BJ (cell line): Measurements from ENCODE around the gene DCT. TPM values are rescaled to one million over a fixed set of nuclear protein-coding genes. Genes with fewer than 3 reads are reported as not detected.
"Not testable (repeated sequence)": the region's sequence is repeated elsewhere in the genome, so short reads cannot be mapped to it uniquely, and the experiment has no call there.

ENCODE experiments used
- CTCF ChIA-PET: fragments of 350-600 bp; formaldehyde crosslinking; extraction: SDS; loops from one replicate; lab custom pipeline; 2021; ENCODE audit warnings: antibody characterized with exemption, inconsistent platforms; lab: Yijun Ruan, JAX
- POLR2A ChIA-PET: fragments of 300-600 bp; sonication (Branson Sonifier 250); formaldehyde crosslinking; extraction: SDS; loops from one replicate; lab custom pipeline; 2021; ENCODE audit warnings: antibody characterized with exemption; lab: Charles Lee
- DNase-seq: peaks from one replicate; pipeline ENCODE4 v3.0.0-alpha.2; 2011; ENCODE audit warnings: low read depth
- H3K27me3 ChIP-seq: 2 replicates; pipeline ENCODE4 v1.6.0; 2011; ENCODE audit warnings: low read length; ENCODE audit not compliant: control insufficient read depth, insufficient read depth
- H3K36me3 ChIP-seq: 2 replicates; pipeline ENCODE4 v1.5.1; 2011; ENCODE audit warnings: low read length; ENCODE audit not compliant: control insufficient read depth, insufficient read depth
- H3K4me3 ChIP-seq: 2 replicates; pipeline ENCODE4 v1.5.1; 2011; ENCODE audit warnings: low read depth, mild to moderate bottlenecking, control low read depth, low read length
- polyA plus RNA-seq: library from polyadenylated mRNA; depleted of rRNA; stranded (reverse); fragments of >200 nt; gene quantifications from 2 replicates; pipeline ENCODE4 v1.2.3, GENCODE V29; 2011
- TF ChIP-seq, protein P1 (sequence below): IDR thresholded peaks from 2 replicates; pipeline ENCODE4 v1.5.1; 2011; ENCODE audit warnings: low read depth, mild to moderate bottlenecking, control low read depth, inconsistent platforms, low read length, moderate library complexity; ENCODE audit not compliant: insufficient read depth

The DCT gene
- polyA plus RNA-seq, 1 experiment, result not detected

DNA sequence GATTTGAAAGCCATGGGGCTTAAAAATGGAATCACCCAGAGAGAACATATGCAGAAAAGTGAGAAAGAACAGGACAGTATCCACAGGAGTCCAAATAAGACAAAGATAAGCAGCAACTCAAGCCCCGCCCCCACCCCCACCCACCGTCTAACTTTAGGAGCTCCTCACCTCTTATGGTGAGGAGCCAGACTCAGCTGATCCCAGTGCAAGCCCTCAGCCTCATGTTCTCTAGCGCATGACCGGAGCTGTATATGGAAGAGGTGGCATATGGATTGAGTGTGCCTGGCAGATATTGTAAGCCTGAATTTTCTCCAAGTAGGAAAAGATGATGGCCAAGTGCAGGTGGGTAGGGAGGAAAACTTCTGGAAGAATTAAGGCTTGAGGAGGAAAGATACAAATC lies 36.4 kb upstream of the DCT start:
- ChIA-PET CTCF (no interaction called here), POLR2A (no interaction called here)
- Histone ChIP-seq H3K36me3 (no peaks in the 10 kb centered on the region), H3K27me3 (no peaks in the 10 kb centered on the region), H3K4me3 (no peak overlapping the region)
- TF ChIP-seq, protein P1, sequence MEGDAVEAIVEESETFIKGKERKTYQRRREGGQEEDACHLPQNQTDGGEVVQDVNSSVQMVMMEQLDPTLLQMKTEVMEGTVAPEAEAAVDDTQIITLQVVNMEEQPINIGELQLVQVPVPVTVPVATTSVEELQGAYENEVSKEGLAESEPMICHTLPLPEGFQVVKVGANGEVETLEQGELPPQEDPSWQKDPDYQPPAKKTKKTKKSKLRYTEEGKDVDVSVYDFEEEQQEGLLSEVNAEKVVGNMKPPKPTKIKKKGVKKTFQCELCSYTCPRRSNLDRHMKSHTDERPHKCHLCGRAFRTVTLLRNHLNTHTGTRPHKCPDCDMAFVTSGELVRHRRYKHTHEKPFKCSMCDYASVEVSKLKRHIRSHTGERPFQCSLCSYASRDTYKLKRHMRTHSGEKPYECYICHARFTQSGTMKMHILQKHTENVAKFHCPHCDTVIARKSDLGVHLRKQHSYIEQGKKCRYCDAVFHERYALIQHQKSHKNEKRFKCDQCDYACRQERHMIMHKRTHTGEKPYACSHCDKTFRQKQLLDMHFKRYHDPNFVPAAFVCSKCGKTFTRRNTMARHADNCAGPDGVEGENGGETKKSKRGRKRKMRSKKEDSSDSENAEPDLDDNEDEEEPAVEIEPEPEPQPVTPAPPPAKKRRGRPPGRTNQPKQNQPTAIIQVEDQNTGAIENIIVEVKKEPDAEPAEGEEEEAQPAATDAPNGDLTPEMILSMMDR, result no peak
- no peak for DNase-seq

DNA sequence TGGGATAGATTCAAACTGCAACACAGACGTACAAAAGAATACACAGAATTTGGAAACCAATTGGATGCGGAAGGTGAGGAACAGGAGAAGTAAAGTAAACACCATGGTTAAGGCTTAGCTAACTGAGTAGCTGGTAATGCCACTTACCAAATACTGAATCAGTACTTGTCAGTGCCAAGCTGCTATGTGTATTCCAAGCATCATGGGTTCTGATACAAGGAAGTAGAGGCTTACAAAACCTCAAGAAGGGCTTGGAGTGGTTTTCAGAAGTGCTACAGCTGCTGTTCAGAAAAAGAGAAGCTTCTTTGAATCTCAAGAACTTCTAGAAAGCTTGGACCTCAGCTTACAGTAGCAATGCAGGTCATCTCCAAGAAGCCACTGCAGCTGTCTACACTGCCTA lies 35.9 kb upstream of the DCT start:
- no peaks in the 10 kb centered on the region for H3K36me3 ChIP-seq
- H3K27me3 ChIP-seq, result no peaks in the 10 kb centered on the region
- DNase-seq, result no peak
- ChIA-PET POLR2A (no interaction called here), CTCF (no interaction called here)
- H3K4me3 ChIP-seq, result no peak overlapping the region
- TF ChIP-seq, protein P1, result no peak

DNA sequence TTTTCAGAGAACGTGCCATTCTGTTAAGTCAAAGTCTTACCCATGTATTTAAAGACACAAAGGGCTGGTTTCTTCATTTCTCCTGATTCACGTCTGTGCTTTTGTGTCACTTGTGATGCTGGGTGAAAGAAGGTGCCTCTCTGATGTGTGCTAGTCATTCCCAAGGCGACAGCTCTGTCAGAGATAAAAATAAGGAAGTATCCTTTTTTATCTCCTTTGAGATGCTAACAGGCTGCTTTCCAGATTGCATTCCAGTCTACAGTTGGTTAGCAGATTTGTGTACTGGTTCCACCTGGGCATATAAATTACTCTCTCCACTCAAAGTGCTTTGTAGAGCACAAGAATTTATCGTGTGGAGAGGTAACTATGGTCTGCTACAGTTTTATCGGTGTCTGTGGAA lies 33.5 kb upstream of the DCT start:
- no peak overlapping the region for H3K4me3 ChIP-seq
- no peaks in the 10 kb centered on the region for H3K36me3 ChIP-seq
- POLR2A ChIA-PET, result no interaction called here
- DNase-seq, result no peak
- no peaks in the 10 kb centered on the region for H3K27me3 ChIP-seq
- TF ChIP-seq, protein P1, result no peak
- CTCF ChIA-PET, result no interaction called here

DNA sequence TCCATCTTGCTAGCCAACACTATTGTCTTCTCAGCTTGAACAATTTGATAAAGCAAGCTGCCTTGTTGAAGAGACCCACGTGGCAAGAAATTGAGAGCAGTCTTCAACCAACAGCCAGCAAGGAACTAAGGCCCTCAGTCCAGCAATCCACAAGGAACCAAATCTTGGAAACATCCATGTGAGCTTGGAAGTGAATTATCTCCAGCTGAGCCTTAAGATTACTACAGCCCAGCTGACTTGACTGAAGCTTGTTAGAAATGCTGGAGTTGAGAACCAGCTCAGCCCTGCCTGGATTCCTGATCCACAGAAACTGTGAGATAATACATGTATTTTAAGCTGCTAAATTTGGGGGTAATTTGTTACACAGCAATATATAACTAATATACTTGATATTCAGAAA lies 26.2 kb upstream of the DCT start:
- TF ChIP-seq, protein P1, result no peak
- CTCF ChIA-PET, result no interaction called here
- no peak overlapping the region for H3K4me3 ChIP-seq
- no peak for DNase-seq
- H3K27me3 ChIP-seq, result no peaks in the 10 kb centered on the region
- POLR2A ChIA-PET, result no interaction called here
- no peaks in the 10 kb centered on the region for H3K36me3 ChIP-seq

DNA sequence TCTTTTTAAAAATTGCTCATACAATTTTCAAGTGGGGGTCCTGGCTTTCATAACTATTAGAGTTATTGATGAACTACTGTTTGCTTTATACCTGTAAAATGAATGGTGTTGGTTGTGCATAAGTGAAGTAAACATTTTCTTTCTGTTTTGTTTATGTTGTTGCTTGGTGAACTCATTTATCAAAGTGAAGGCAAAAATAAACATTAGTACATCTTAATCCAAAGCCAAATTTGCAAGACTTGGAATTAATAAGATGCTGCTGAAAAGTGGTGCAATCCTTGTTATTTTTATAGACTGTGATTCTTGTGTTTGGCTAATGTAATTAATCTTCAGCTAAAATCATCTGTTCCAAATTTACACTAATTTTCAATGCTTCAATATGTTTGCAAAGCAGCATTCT lies 24.4 kb upstream of the DCT start:
- POLR2A ChIA-PET, result no interaction called here
- TF ChIP-seq, protein P1, result no peak
- Histone ChIP-seq H3K36me3 (no peaks in the 10 kb centered on the region), H3K4me3 (no peak overlapping the region), H3K27me3 (no peaks in the 10 kb centered on the region)
- no peak for DNase-seq
- CTCF ChIA-PET, result no interaction called here

DNA sequence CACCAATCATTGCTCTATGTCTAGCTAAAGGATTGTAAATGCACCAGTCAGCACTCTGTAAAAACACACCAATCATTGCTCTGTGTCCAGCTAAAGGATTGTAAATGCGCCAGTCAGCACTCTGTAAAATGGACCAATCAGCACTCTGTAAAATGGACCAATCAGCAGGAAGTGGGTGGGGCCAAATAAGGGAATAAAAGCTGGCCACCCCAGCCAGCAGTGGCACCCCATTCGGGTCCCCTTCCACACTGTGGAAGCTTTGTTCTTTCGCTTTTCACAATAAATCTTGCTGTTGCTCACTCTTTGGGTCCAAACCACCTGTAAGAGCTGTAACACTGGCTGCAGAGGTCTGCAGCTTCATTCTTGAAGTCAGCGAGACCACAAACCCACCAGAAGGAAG lies 19.3 kb upstream of the DCT start:
- DNase-seq, POLR2A ChIA-PET, H3K36me3 ChIP-seq, H3K27me3 ChIP-seq, H3K4me3 ChIP-seq: not testable (repeated sequence)
- CTCF ChIA-PET, result interaction anchor here (0.8 kb wide), 1 partner anchor 21 kb away, joined by 3 read pairs; no protein-coding TSS in a partner anchor
